HG03571 (cell line): ENCODE measurements around the gene MPDU1.
"Not testable (repeated sequence)": the region's sequence is repeated elsewhere in the genome, so short reads cannot be mapped to it uniquely, and the experiment has no call there.

Source experiments
- ATAC-seq: cut with Tn5 transposase; IDR thresholded peaks from one replicate; pipeline ENCODE4 v1.9.1; 2021; ENCODE audit not compliant: unreplicated experiment

MPDU1 gene

GRCh38 chr17:7580604-7581575, 2.8 kb upstream of the MPDU1 start:
- ATAC-seq = no peak

- no peak for ATAC-seq
Observed at GRCh38 chr17:7582396-7583252, 1.0 kb upstream of the MPDU1 start.

GRCh38 chr17:7586673-7587419, 3.2 kb downstream of the MPDU1 start:
- no peak for ATAC-seq

GRCh38 chr17:7587420-7588151, 3.9 kb downstream of the MPDU1 start:
- ATAC-seq = no peak

GRCh38 chr17:7588553-7589203, 5.0 kb downstream of the MPDU1 start:
- no peak for ATAC-seq

GRCh38 chr17:7589204-7589868, 5.7 kb downstream of the MPDU1 start:
- ATAC-seq = no peak

GRCh38 chr17:7589891-7590691, 6.4 kb downstream of the MPDU1 start, which contains the start of gene SOX15:
Gene SOX15, minus strand, starts transcription at chr17:7590094. Its CDS starts 418 bp downstream, at chr17:7589676.
- ATAC-seq = no peak

GRCh38 chr17:7590743-7591142, 7.1 kb downstream of the MPDU1 start:
- no peak for ATAC-seq

- ATAC-seq = no peak
Observed at GRCh38 chr17:7591596-7591995, 7.9 kb downstream of the MPDU1 start.

- no peak for ATAC-seq
Observed at GRCh38 chr17:7592422-7593021, 8.9 kb downstream of the MPDU1 start.

GRCh38 chr17:7593296-7593695, 9.6 kb downstream of the MPDU1 start:
- no peak for ATAC-seq

- ATAC-seq = not testable (repeated sequence)
Observed at GRCh38 chr17:7597561-7597960, 13.9 kb downstream of the MPDU1 start.

GRCh38 chr17:7606280-7606679, 22.6 kb downstream of the MPDU1 start:
- no peak for ATAC-seq

GRCh38 chr17:7610641-7611040, 27.0 kb downstream of the MPDU1 start:
- ATAC-seq = no peak

- no peak for ATAC-seq
Observed at GRCh38 chr17:7611635-7612293, 28.1 kb downstream of the MPDU1 start.

GRCh38 chr17:7612294-7612640, 28.6 kb downstream of the MPDU1 start:
- ATAC-seq = no peak

GRCh38 chr17:7613769-7614424, 30.2 kb downstream of the MPDU1 start:
- no peak for ATAC-seq
